K562 (cell line): Measurements from ENCODE around the gene TCTN3. TPM values are rescaled to one million over a fixed set of nuclear protein-coding genes. Genes with fewer than 3 reads are reported as not detected.
A peak's percentile ranks its signal among the peaks of the same experiment; 100 is the strongest.

Source experiments
- ATAC-seq: fragments of 200-7000 bp; cut with Tn5 transposase; 3 replicates; pipeline ENCODE4 v1.9.1; 2020; ENCODE audit warnings: moderate library complexity
- BruUV-seq: library from RNA; stranded (reverse); fragments of 400-500 nt; replicated peaks from 2 replicates; lab custom pipeline; 2021; lab: Mats Ljungman, UMichigan
- CTCF ChIA-PET: fragments of 300-600 bp; formaldehyde crosslinking; extraction: SDS; loops from one replicate; lab custom pipeline; 2021; ENCODE audit warnings: low intra/inter-chr PET ratio; lab: Yijun Ruan, JAX
- POLR2A ChIA-PET: fragments of 300-600, 350-650 bp; sonication (Branson Sonifier 250); formaldehyde crosslinking; extraction: SDS; loops from one replicate; lab custom pipeline; 2021; ENCODE audit warnings: antibody characterized with exemption, inconsistent platforms; lab: Yijun Ruan, JAX
- DNase-seq, 4 experiments: peaks; one replicate each; pipeline versions ENCODE4 v3.0.0 to v3.0.0-alpha.2; 2011 to 2018; ENCODE audit warnings: low spot score in 3 of 4, mixed read lengths in 3 of 4; ENCODE audit errors: extremely low read depth in 1 of 4
- FAIRE-seq: peaks from 2 replicates; lab custom pipeline; 2011; peaks lifted over from hg19 to GRCh38; lab: Jason Lieb, UNC
- H2AFZ ChIP-seq: 2 replicates; pipeline ENCODE4 v1.6.0; 2011; ENCODE audit warnings: low read depth, low read length, control low read depth, inconsistent platforms
- H3K27ac ChIP-seq: fragments of 200-600 bp; 3 replicates; pipeline ENCODE4 v1.8.0; 2011; ENCODE audit warnings: low read depth, mild to moderate bottlenecking, control low read depth, inconsistent platforms, low read length, moderate library complexity, mixed read lengths; ENCODE audit errors: extremely low read depth
- H3K27me3 ChIP-seq, 2 experiments: fragments of 300-600 bp in 1 of 2; 2 replicates in 1 of 2; 3 replicates in 1 of 2; pipeline versions ENCODE4 v1.6.0 to v1.8.0; 2011; ENCODE audit warnings: inconsistent platforms in 2 of 2, low read length in 2 of 2, mild to moderate bottlenecking in 1 of 2, mixed read lengths in 1 of 2, moderate library complexity in 1 of 2; ENCODE audit not compliant: control insufficient read depth in 2 of 2, insufficient read depth in 2 of 2
- H3K36me3 ChIP-seq: fragments of 300-600 bp; 3 replicates; pipeline ENCODE4 v1.8.0; 2011; ENCODE audit warnings: mild to moderate bottlenecking, low read length, inconsistent platforms; ENCODE audit not compliant: control insufficient read depth, insufficient read depth
- H3K4me1 ChIP-seq, 2 experiments: fragments of 200-600 bp in 1 of 2; replicated peaks in 1 of 2; 2 replicates in 1 of 2; 3 replicates in 1 of 2; pipeline versions ENCODE4 v1.5.1 to v1.8.0; 2011; ENCODE audit warnings: inconsistent platforms in 2 of 2, low read length in 2 of 2, mild to moderate bottlenecking in 1 of 2, mixed read lengths in 1 of 2, moderate library complexity in 1 of 2; ENCODE audit not compliant: control insufficient read depth in 2 of 2, insufficient read depth in 2 of 2
- H3K4me2 ChIP-seq: 2 replicates; pipeline ENCODE4 v1.6.1; 2011; ENCODE audit warnings: low read length, control low read depth, inconsistent platforms, mixed read lengths; ENCODE audit not compliant: insufficient read depth
- H3K4me3 ChIP-seq: fragments of 200-600 bp; sonication (generic), shearing (Covaris generic); 2 replicates; pipeline ENCODE4 v1.5.1; 2016; ENCODE audit warnings: control low read depth, inconsistent platforms
- H3K79me2 ChIP-seq: fragments of 200-600 bp; 3 replicates; pipeline ENCODE4 v1.8.0; 2011; ENCODE audit warnings: low read length, inconsistent platforms; ENCODE audit not compliant: control insufficient read depth, insufficient read depth
- H3K9ac ChIP-seq, 2 experiments: 2 replicates each; pipeline versions ENCODE4 v1.6.0 to v1.6.1; 2011; ENCODE audit warnings: low read depth in 2 of 2, low read length in 2 of 2, control low read depth in 1 of 2, inconsistent platforms in 1 of 2, mild to moderate bottlenecking in 1 of 2, mixed read lengths in 1 of 2; ENCODE audit not compliant: insufficient read depth in 1 of 2
- H3K9me1 ChIP-seq: one replicate; pipeline ENCODE4 v1.6.0; 2011; ENCODE audit warnings: inconsistent platforms, mild to moderate bottlenecking, low read length, moderate library complexity; ENCODE audit not compliant: control insufficient read depth, insufficient read depth
- H3K9me3 ChIP-seq: replicated peaks from 2 replicates; pipeline ENCODE4 v1.5.1; 2011; ENCODE audit warnings: low read depth, low read length, inconsistent platforms; ENCODE audit not compliant: control insufficient read depth, insufficient read depth
- H4K20me1 ChIP-seq: replicated peaks from 2 replicates; pipeline ENCODE4 v1.6.1; 2011; ENCODE audit warnings: low read length, inconsistent platforms, mixed read lengths; ENCODE audit not compliant: control insufficient read depth, insufficient read depth
- JUND ChIP-seq, 2 experiments: IDR thresholded peaks; 2 replicates in 1 of 2; 3 replicates in 1 of 2; pipeline ENCODE4 v1.6.1; 2011; ENCODE audit warnings: borderline replicate concordance in 2 of 2, low read depth in 2 of 2, low read length in 2 of 2, improper control_type of control experiment in 1 of 2, missing biosample characterization in 1 of 2, missing genetic modification characterization in 1 of 2, missing genetic modification reagents in 1 of 2
- MTA2 ChIP-seq: fragments of 450-650 bp; IDR thresholded peaks from 2 replicates; pipeline ENCODE4 v1.6.1; 2016; ENCODE audit warnings: low read depth
- NCOA2 ChIP-seq, 2 experiments: fragments of 450-650 bp; IDR thresholded peaks; 2 replicates each; pipeline ENCODE4 v1.6.1; 2018; ENCODE audit warnings: mild to moderate bottlenecking in 2 of 2, moderate library complexity in 1 of 2; ENCODE audit not compliant: partially characterized antibody in 2 of 2
- PKNOX1 ChIP-seq: fragments of 450-650 bp; IDR thresholded peaks from 2 replicates; pipeline ENCODE4 v1.6.1; 2016
- ZNF324 ChIP-seq: fragments of 250-450 bp; sonication (Bioruptor Pico); IDR thresholded peaks from 2 replicates; pipeline ENCODE4 v1.4.0; 2020; ENCODE audit warnings: mild to moderate bottlenecking
- ZNF512 ChIP-seq: IDR thresholded peaks from 2 replicates; pipeline ENCODE4 v1.6.1; 2016; ENCODE audit warnings: missing genetic modification characterization, missing compliant biosample characterization
- WGBS: fragments of 100-300 bp; shearing (Covaris generic); methylation state at CpG from one replicate; pipeline ENCODE4 v1.1.6; 2016; ENCODE audit warnings: low coverage, mixed read lengths; ENCODE audit not compliant: insufficient coverage; ENCODE audit errors: missing lambda C conversion rate; 5-methylcytosine and 5-hydroxymethylcytosine counted together
- in situ Hi-C: fragments of 300-500 bp; cut with MboI; formaldehyde crosslinking; loops from 4 replicates; pipeline ENCODE4 v1.15.0; 2018; ENCODE audit warnings: inconsistent platforms, mixed read lengths
- intact Hi-C: fragments of 100-400 bp; cut with micrococcal nuclease; formaldehyde crosslinking; loops from 2 replicates; pipeline ENCODE4 v1.14.2; 2022
- polyA plus RNA-seq, 8 experiments: library from polyadenylated mRNA; depleted of rRNA in 4 of 8; stranded (reverse) in 5 of 8; unstranded in 3 of 8; fragments of >200 nt; fragmentation: Nextera tagmentation in 2 of 8; fragmentation: Illumina TruSeq in 1 of 8; extraction: Ambion mirVana in 2 of 8; extraction: Trizol in 1 of 8; gene quantifications; 2 replicates each; pipeline versions ENCODE4 v1.2.1 to v1.2.3, GENCODE V29; 2011 to 2014; ENCODE audit warnings: inconsistent platforms in 1 of 8, missing spikeins in 1 of 8
- total RNA-seq, 7 experiments: library from RNA; depleted of rRNA in 6 of 7; stranded (reverse); fragments of >200 nt in 6 of 7; fragmentation: Illumina TruSeq in 2 of 7; extraction: Trizol in 2 of 7; gene quantifications; 2 replicates each; pipeline versions ENCODE4 v1.2.1 to v1.2.3, GENCODE V29; 2011 to 2021; ENCODE audit warnings: low replicate concordance in 1 of 7

TCTN3 gene
- total and polyA plus RNA-seq, 9 of the 15 experiments (the other 6 are each of a cell fraction or from before 2014, with no cell fraction given), result 10.4 to 25.8 (median 16.3) TPM

- TF ChIP-seq MTA2, result no peak
- TF ChIP-seq PKNOX1, result no peak
These were observed 3.7 kb upstream of the TCTN3 start (continued) for GRCh38 chr10:95697429-95697828.

- 0 out of 2 replicates have a peak, but pooled peaks cover 1% of the 10 kb centered on the region for H3K9me3 ChIP-seq
- no peak for FAIRE-seq
- ChIA-PET CTCF (interaction anchor here (0.6 to 3.2 kb wide), 5 partner anchors 12 to 170 kb away, joined by 3 to 21 read pairs (median 4); no protein-coding TSS in a partner anchor), POLR2A (interaction anchor here (0.7 kb wide), 2 partner anchors 78 to 447 kb away, joined by 3 to 4 read pairs; no protein-coding TSS in a partner anchor)
- peak overlapping the region; percentile 60 for H2AFZ ChIP-seq
- WGBS, result 77% methylated on average over 13 of the region's 18 CpGs
- ATAC-seq, result no peak
- H3K36me3 ChIP-seq, result peaks cover 29% of the 10 kb centered on the region; the same call in 2 of the 3 replicates
- H3K79me2 ChIP-seq, result peaks cover 22% of the 10 kb centered on the region
- no peak overlapping the region for H3K4me2 ChIP-seq
- no TSS peak for BruUV-seq
- in situ Hi-C loops, result loop anchor here (5.0 kb wide), 1 partner anchor 153 kb away; no protein-coding TSS in a partner anchor
- intact Hi-C loops, result loop anchor here (1.0 to 5.0 kb wide), 4 partner anchors 34 to 170 kb away; no protein-coding TSS in a partner anchor
- H3K9me1 ChIP-seq, result no peaks in the 10 kb centered on the region
- H4K20me1 ChIP-seq, result no peaks in the 10 kb centered on the region
- no peak for DNase-seq
- no peak overlapping the region for H3K4me3 ChIP-seq
- peaks cover 0 to 2% of the 10 kb centered on the region in 2 experiments; a peak in 2 of 5 replicates for H3K4me1 ChIP-seq
- H3K9ac ChIP-seq, result no peak overlapping the region
- TF ChIP-seq ZNF512 (tag) (0 out of 2 replicates have a peak, but pooled peaks have one; percentile 50), NCOA2 (IDR thresholded peaks at IDR 0.05; ENCODE audit: partially characterized antibody in 2 of 2) (no peak), JUND (IDR thresholded peaks at IDR 0.05; ENCODE audit: borderline replicate concordance, low read depth, low read length) (no peak), JUND (tag; IDR thresholded peaks at IDR 0.05; ENCODE audit: borderline replicate concordance, low read depth, low read length) (no peak), ZNF324 (CRISPR knock-in tag) (no peak)
- no peak overlapping the region for H3K27ac ChIP-seq
- H3K27me3 ChIP-seq, result no peaks in the 10 kb centered on the region
These were observed 938 bp upstream of the TCTN3 start for GRCh38 chr10:95694665-95695064.
